AG09309 (cell line): ENCODE measurements around the gene MCM3AP.

Source experiments
- DNase-seq: peaks from one replicate; pipeline ENCODE4 v3.0.0-alpha.2; 2010; ENCODE audit warnings: low read depth
- H3K4me3 ChIP-seq: 2 replicates; pipeline ENCODE4 v1.5.1; 2011; ENCODE audit warnings: mild to moderate bottlenecking, low read depth, low read length, moderate library complexity; ENCODE audit not compliant: control insufficient read depth
- CTCF ChIP-seq: IDR thresholded peaks from 2 replicates; pipeline ENCODE4 v1.5.1; 2011; ENCODE audit warnings: mild to moderate bottlenecking, low read depth, low read length, inconsistent platforms; ENCODE audit not compliant: insufficient read depth, control insufficient read depth; ENCODE audit errors: missing control alignments

The MCM3AP gene

GRCh38 chr21:46216132-46216747, 69.2 kb downstream of the MCM3AP start:
- no peak for DNase-seq
- TF ChIP-seq CTCF, result no peak
- H3K4me3 ChIP-seq, result no peak overlapping the region

- no peak for DNase-seq
- H3K4me3 ChIP-seq, result no peak overlapping the region
- TF ChIP-seq CTCF, result no peak
Measured at GRCh38 chr21:46215436-46216131, 69.8 kb downstream of the MCM3AP start.

GRCh38 chr21:46214478-46215340, 70.7 kb downstream of the MCM3AP start:
- DNase-seq, result no peak
- TF ChIP-seq CTCF, result no peak

GRCh38 chr21:46213620-46214286, 71.7 kb downstream of the MCM3AP start:
- no peak for DNase-seq
- H3K4me3 ChIP-seq, result no peak overlapping the region
- TF ChIP-seq CTCF, result no peak

More at GRCh38 chr21:46214478-46215340, 70.7 kb downstream of the MCM3AP start:
- no peak overlapping the region for H3K4me3 ChIP-seq

GRCh38 chr21:46212721-46213484, 72.5 kb downstream of the MCM3AP start:
- no peak overlapping the region for H3K4me3 ChIP-seq
- no peak for DNase-seq
- no peak for TF ChIP-seq CTCF
